GM18517 (cell line): ENCODE measurements around the gene RNF145.
"Not testable (repeated sequence)": the region's sequence is repeated elsewhere in the genome, so short reads cannot be mapped to it uniquely, and the experiment has no call there.

Experiments used
- ATAC-seq: cut with Tn5 transposase; IDR thresholded peaks from one replicate; pipeline ENCODE4 v1.9.1; 2021; ENCODE audit warnings: mild to moderate bottlenecking, moderate library complexity; ENCODE audit not compliant: unreplicated experiment

Gene RNF145

GRCh38 chr5:159161361-159162214 is 47.8 kb downstream of the RNF145 start:
- no peak for ATAC-seq

GRCh38 chr5:159158553-159159091 is 50.7 kb downstream of the RNF145 start:
- not testable (repeated sequence) for ATAC-seq

GRCh38 chr5:159157552-159157951 is 51.8 kb downstream of the RNF145 start:
- no peak for ATAC-seq

GRCh38 chr5:159156426-159157238 is 52.7 kb downstream of the RNF145 start:
- ATAC-seq = no peak

GRCh38 chr5:159155960-159156359 is 53.4 kb downstream of the RNF145 start:
- no peak for ATAC-seq

- no peak for ATAC-seq
Measured at GRCh38 chr5:159152876-159153275, 56.5 kb downstream of the RNF145 start.

GRCh38 chr5:159149085-159149484 is 60.3 kb downstream of the RNF145 start:
- ATAC-seq = no peak

GRCh38 chr5:159147976-159148375 is 61.4 kb downstream of the RNF145 start:
- ATAC-seq = no peak

GRCh38 chr5:159146839-159147238 is 62.5 kb downstream of the RNF145 start:
- no peak for ATAC-seq

- ATAC-seq = not testable (repeated sequence)
Measured at GRCh38 chr5:159145160-159145559, 64.2 kb downstream of the RNF145 start.

GRCh38 chr5:159139802-159140201 is 69.6 kb downstream of the RNF145 start:
- ATAC-seq = no peak

- no peak for ATAC-seq
Measured at GRCh38 chr5:159135896-159136531, 73.3 kb downstream of the RNF145 start.

- ATAC-seq = peak; percentile 43
Measured at GRCh38 chr5:159133041-159133741, 76.2 kb downstream of the RNF145 start.

GRCh38 chr5:159132429-159133040 is 76.8 kb downstream of the RNF145 start:
- ATAC-seq = no peak

- ATAC-seq = no peak
Measured at GRCh38 chr5:159131951-159132350, 77.4 kb downstream of the RNF145 start.

- ATAC-seq = no peak
Measured at GRCh38 chr5:159130871-159131270, 78.5 kb downstream of the RNF145 start.

GRCh38 chr5:159128070-159128541 is 81.2 kb downstream of the RNF145 start:
- no peak for ATAC-seq

- ATAC-seq = no peak
Measured at GRCh38 chr5:159123700-159124099, 85.7 kb downstream of the RNF145 start.

- no peak for ATAC-seq
Measured at GRCh38 chr5:159123189-159123588, 86.2 kb downstream of the RNF145 start.

GRCh38 chr5:159121061-159121460 is 88.3 kb downstream of the RNF145 start:
- no peak for ATAC-seq
